A673 (cell line): ENCODE data around the gene ASB3. TPM values are rescaled to one million over a fixed set of nuclear protein-coding genes. Genes with fewer than 3 reads are reported as not detected.

Experiments
- BruUV-seq: library from RNA; stranded (reverse); fragments of 400-500 nt; replicated peaks from 2 replicates; lab custom pipeline; 2021; lab: Mats Ljungman, UMichigan
- CTCF ChIA-PET: fragments of 300-600 bp; sonication (Branson Sonifier 250); formaldehyde crosslinking; loops from one replicate; lab custom pipeline; 2022; ENCODE audit warnings: antibody characterized with exemption; lab: Charles Lee
- POLR2A ChIA-PET: fragments of 300-600 bp; sonication (Branson Sonifier 250); formaldehyde crosslinking; loops from one replicate; lab custom pipeline; 2022; ENCODE audit warnings: antibody characterized with exemption; ENCODE audit not compliant: low non-redundant PET; lab: Charles Lee
- DNase-seq: peaks from one replicate; pipeline ENCODE4 v3.0.0-alpha.2; 2015; ENCODE audit warnings: low spot score
- H3K27ac ChIP-seq: fragments of 200-600 bp; sonication (generic); 2 replicates; pipeline ENCODE4 v1.5.1; 2016; ENCODE audit warnings: mixed run types, low read depth, mild to moderate bottlenecking, mixed read lengths, antibody characterized with exemption, low read length; ENCODE audit not compliant: poor library complexity, severe bottlenecking
- H3K27me3 ChIP-seq: fragments of 200-600 bp; sonication (generic); replicated peaks from 2 replicates; pipeline ENCODE4 v1.6.1; 2017; ENCODE audit warnings: mixed run types, low read depth, mild to moderate bottlenecking, mixed read lengths, antibody characterized with exemption, low read length; ENCODE audit not compliant: insufficient read depth, poor library complexity
- H3K36me3 ChIP-seq: fragments of 200-600 bp; sonication (generic); 2 replicates; pipeline ENCODE4 v1.6.1; 2016; ENCODE audit warnings: mixed run types, mild to moderate bottlenecking, mixed read lengths, antibody characterized with exemption, low read length; ENCODE audit not compliant: insufficient read depth, poor library complexity, severe bottlenecking
- H3K4me1 ChIP-seq: fragments of 200-600 bp; sonication (generic); 2 replicates; pipeline ENCODE4 v1.6.1; 2017; ENCODE audit warnings: mixed run types, mild to moderate bottlenecking, mixed read lengths, antibody characterized with exemption, low read length; ENCODE audit not compliant: insufficient read depth, poor library complexity, severe bottlenecking
- H3K4me3 ChIP-seq: fragments of 200-600 bp; sonication (generic); 2 replicates; pipeline ENCODE4 v1.5.1; 2016; ENCODE audit warnings: low read depth, mixed run types, mild to moderate bottlenecking, mixed read lengths, low read length; ENCODE audit not compliant: poor library complexity, severe bottlenecking
- H3K9me3 ChIP-seq: fragments of 200-600 bp; sonication (generic); 2 replicates; pipeline ENCODE4 v1.6.1; 2016; ENCODE audit warnings: mixed run types, low read depth, mild to moderate bottlenecking, mixed read lengths, antibody characterized with exemption, low read length; ENCODE audit not compliant: poor library complexity, severe bottlenecking
- CTCF ChIP-seq: fragments of 300-800, 200-600 bp; sonication (generic); conservative IDR thresholded peaks from 2 replicates; pipeline ENCODE4 v1.5.1; 2017; ENCODE audit warnings: low read depth, mild to moderate bottlenecking, antibody characterized with exemption, low read length, moderate library complexity, mixed read lengths
- EZH2 ChIP-seq: fragments of 200-600 bp; sonication (generic); IDR thresholded peaks from 2 replicates; pipeline ENCODE4 v1.6.1; 2017; ENCODE audit warnings: borderline replicate concordance, low read depth, mild to moderate bottlenecking, mixed read lengths, antibody characterized with exemption, low read length; ENCODE audit not compliant: poor library complexity, severe bottlenecking
- intact Hi-C: fragments of 100-400 bp; cut with micrococcal nuclease; formaldehyde crosslinking; loops from one replicate; pipeline ENCODE4 v1.10.0; 2022; ENCODE audit not compliant: unreplicated experiment
- total RNA-seq: library from RNA; stranded (reverse); gene quantifications from 2 replicates; pipeline ENCODE4 v1.2.3, GENCODE V29; 2021

ASB3 gene
- total RNA-seq, 1 experiment from 2014 or later = 18.7 TPM

- intact Hi-C loops = no loop called here
- no peak overlapping the region for H3K27ac ChIP-seq
- H3K4me3 ChIP-seq = no peak overlapping the region
- no TSS peak for BruUV-seq
- H3K4me1 ChIP-seq = peaks cover 19% of the 10 kb centered on the region
- ChIA-PET POLR2A (interaction anchor here (0.6 kb wide), 1 partner anchor 16 kb away, joined by 4 read pairs; no protein-coding TSS in a partner anchor), CTCF (no interaction called here)
- H3K27me3 ChIP-seq = no peaks in the 10 kb centered on the region
- no peak for DNase-seq
- peaks cover 11% of the 10 kb centered on the region for H3K36me3 ChIP-seq
- no peaks in the 10 kb centered on the region for H3K9me3 ChIP-seq
- no peak for TF ChIP-seq CTCF
- TF ChIP-seq EZH2 = no peak
Observed at GRCh38 chr2:53770264-53770663, 16.5 kb downstream of the ASB3 start.

GRCh38 chr2:53769318-53769945, 17.3 kb downstream of the ASB3 start:
- no TSS peak for BruUV-seq
- Histone ChIP-seq H3K4me1 (peaks cover 19% of the 10 kb centered on the region), H3K4me3 (peak overlapping the region; percentile 94), H3K27me3 (no peaks in the 10 kb centered on the region), H3K36me3 (peaks cover 11% of the 10 kb centered on the region), H3K9me3 (no peaks in the 10 kb centered on the region), H3K27ac (no peak overlapping the region)
- DNase-seq = no peak
- ChIA-PET POLR2A (no interaction called here), CTCF (no interaction called here)
- intact Hi-C loops = no loop called here
- no peak for TF ChIP-seq CTCF
- no peak for TF ChIP-seq EZH2

- ChIA-PET CTCF (no interaction called here), POLR2A (no interaction called here)
- intact Hi-C loops = no loop called here
- H3K27me3 ChIP-seq = no peaks in the 10 kb centered on the region
- no TSS peak for BruUV-seq
- peak; percentile 83 for DNase-seq
- H3K9me3 ChIP-seq = no peaks in the 10 kb centered on the region
- peak overlapping the region; percentile 80 for H3K27ac ChIP-seq
- H3K4me1 ChIP-seq = peaks cover 19% of the 10 kb centered on the region
- peak overlapping the region; percentile 94 for H3K4me3 ChIP-seq
- TF ChIP-seq EZH2 (no peak), CTCF (no peak)
- peaks cover 15% of the 10 kb centered on the region for H3K36me3 ChIP-seq
Observed at GRCh38 chr2:53768242-53768542, 18.6 kb downstream of the ASB3 start.
